ENCODE results near the gene ANKMY1.

- TF ChIP-seq CTCF (IDR thresholded peaks at IDR 0.05): no peak
- no peak for TF ChIP-seq EZH2 (IDR thresholded peaks at IDR 0.05; ENCODE audit: borderline replicate concordance, insufficient read depth, low read depth, low read length, poor library complexity, severe bottlenecking)
Measured at GRCh38 chr2:240429872-240430491, 127.8 kb downstream of the ANKMY1 start.
